ENCODE data around the gene GALNTL6. TPM values are rescaled to one million over a fixed set of nuclear protein-coding genes. Genes with fewer than 3 reads are reported as not detected.

GALNTL6 gene
- total RNA-seq, 2 donors from 2014 or later = 0.92 to 3.8 TPM

DNA sequence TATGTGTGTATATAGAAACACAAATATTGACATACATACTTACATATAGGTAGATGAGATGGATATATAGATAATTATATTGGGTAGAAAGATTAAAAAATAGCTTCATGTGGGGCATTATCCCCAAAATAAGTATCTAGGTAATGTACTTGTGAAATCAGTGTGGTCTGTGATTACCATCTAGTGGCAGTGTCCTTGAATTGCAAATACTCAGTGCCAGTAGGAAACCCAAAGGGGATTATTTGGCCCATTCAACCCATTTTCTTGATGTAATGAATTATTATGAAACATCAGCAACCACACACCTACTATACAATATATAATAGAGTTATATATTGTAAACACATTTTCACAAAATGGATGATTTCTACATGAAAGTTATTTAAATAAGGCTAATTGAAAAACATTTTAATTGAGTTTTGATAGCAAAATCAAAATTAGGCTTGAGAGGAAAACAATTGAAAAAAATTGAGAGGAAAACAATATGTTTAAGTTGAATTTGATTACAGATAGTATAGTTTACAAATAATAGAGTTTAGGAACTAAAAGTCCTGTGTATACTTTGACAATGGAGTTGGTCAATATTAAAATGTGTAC is 389.4 kb downstream of the GALNTL6 start:
- Histone ChIP-seq H3K27me3 (replicated peaks; ENCODE audit: insufficient read depth) (no peaks in the 10 kb centered on the region), H3K9me3 (no peaks in the 10 kb centered on the region), H3K4me1 (ENCODE audit: control insufficient read depth in 1 of 2, low read depth in 2 of 2) (no peaks in the 10 kb centered on the region), H3K27ac (no peak overlapping the region), H3K4me3 (no peak overlapping the region), H3K36me3 (no peaks in the 10 kb centered on the region)
- ATAC-seq (ENCODE audit: insufficient number of reproducible peaks, low FRiP score, low read depth) (no peak), DNase-seq (ENCODE audit: low spot score) (no peak)
- TF ChIP-seq, protein P1, sequence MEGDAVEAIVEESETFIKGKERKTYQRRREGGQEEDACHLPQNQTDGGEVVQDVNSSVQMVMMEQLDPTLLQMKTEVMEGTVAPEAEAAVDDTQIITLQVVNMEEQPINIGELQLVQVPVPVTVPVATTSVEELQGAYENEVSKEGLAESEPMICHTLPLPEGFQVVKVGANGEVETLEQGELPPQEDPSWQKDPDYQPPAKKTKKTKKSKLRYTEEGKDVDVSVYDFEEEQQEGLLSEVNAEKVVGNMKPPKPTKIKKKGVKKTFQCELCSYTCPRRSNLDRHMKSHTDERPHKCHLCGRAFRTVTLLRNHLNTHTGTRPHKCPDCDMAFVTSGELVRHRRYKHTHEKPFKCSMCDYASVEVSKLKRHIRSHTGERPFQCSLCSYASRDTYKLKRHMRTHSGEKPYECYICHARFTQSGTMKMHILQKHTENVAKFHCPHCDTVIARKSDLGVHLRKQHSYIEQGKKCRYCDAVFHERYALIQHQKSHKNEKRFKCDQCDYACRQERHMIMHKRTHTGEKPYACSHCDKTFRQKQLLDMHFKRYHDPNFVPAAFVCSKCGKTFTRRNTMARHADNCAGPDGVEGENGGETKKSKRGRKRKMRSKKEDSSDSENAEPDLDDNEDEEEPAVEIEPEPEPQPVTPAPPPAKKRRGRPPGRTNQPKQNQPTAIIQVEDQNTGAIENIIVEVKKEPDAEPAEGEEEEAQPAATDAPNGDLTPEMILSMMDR (IDR thresholded peaks at IDR 0.05) = peak; percentile 45

DNA sequence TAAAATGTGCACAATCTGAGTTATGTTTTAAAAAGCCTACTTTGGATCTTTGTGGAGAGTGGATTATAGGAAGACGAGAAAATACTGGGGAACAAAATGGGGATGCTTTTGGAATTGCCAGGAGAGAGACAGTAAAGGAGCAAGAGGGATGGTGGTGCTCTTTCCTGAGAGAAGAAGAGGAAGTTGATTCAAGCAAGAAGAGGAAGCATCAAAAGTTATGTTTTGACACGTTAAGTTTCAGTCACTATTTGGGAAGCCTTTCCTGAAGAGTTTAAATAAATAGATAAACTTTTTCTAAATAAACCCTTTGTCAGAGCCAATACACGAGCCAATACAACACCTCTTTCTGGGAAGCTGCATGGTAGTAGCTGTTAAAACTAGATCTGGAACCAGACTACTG is 394.1 kb downstream of the GALNTL6 start:
- Histone ChIP-seq H3K27me3 (replicated peaks; ENCODE audit: insufficient read depth) (no peaks in the 10 kb centered on the region), H3K27ac (no peak overlapping the region), H3K4me1 (ENCODE audit: control insufficient read depth in 1 of 2, low read depth in 2 of 2) (no peaks in the 10 kb centered on the region), H3K36me3 (no peaks in the 10 kb centered on the region), H3K9me3 (no peaks in the 10 kb centered on the region), H3K4me3 (no peak overlapping the region)
- ATAC-seq (ENCODE audit: insufficient number of reproducible peaks, low FRiP score, low read depth) (no peak), DNase-seq (ENCODE audit: low spot score) (no peak)
- TF ChIP-seq, protein P1 (IDR thresholded peaks at IDR 0.05) = no peak

DNA sequence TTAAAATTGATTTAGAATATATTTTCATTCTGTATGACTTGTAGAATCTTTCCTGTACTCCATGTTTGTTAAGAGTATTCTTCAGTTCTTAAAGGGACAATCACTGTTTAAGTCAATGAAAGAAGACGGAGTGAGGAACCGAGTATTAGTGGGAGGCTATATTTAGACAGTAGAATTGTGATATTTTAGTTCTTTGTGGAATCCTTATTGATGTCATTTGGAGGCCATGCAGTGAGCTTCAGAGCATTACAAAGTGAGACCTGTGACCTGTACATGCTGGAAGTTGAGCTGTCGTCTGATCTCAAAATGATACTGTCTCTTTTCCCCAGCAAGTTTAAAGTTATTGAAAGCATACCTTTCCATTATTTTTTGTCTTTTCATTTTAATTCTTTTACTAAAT is 394.7 kb downstream of the GALNTL6 start:
- H3K9me3 ChIP-seq = no peaks in the 10 kb centered on the region
- H3K4me1 ChIP-seq (ENCODE audit: control insufficient read depth in 1 of 2, low read depth in 2 of 2) = no peaks in the 10 kb centered on the region
- no peak overlapping the region for H3K4me3 ChIP-seq
- DNase-seq (ENCODE audit: low spot score) = no peak
- no peaks in the 10 kb centered on the region for H3K27me3 ChIP-seq (replicated peaks; ENCODE audit: insufficient read depth)
- ATAC-seq (ENCODE audit: insufficient number of reproducible peaks, low FRiP score, low read depth) = no peak
- H3K27ac ChIP-seq = no peak overlapping the region
- no peaks in the 10 kb centered on the region for H3K36me3 ChIP-seq
- TF ChIP-seq, protein P1 (IDR thresholded peaks at IDR 0.05) = no peak

DNA sequence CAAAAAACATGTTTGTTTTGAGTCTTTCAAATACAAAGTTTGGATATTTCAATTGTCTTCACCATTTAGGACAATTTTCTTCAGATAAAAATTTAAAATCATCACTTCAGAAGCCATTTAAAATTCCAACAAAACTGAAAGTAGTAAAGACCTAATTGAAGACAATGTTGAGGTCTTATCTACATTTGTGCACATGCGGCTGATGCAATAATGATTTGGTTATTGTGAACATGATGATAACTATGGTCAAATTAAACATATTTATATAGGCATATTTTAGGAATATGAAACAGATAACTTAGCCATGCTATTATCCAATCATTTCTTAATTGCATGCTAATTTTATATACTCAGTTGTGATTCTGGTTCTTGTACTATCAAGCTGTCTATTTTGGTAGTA is 407.5 kb downstream of the GALNTL6 start:
- H3K36me3 ChIP-seq = no peaks in the 10 kb centered on the region
- H3K9me3 ChIP-seq = no peaks in the 10 kb centered on the region
- ATAC-seq (ENCODE audit: insufficient number of reproducible peaks, low FRiP score, low read depth) (no peak), DNase-seq (ENCODE audit: low spot score) (no peak)
- no peaks in the 10 kb centered on the region for H3K4me1 ChIP-seq (ENCODE audit: control insufficient read depth in 1 of 2, low read depth in 2 of 2)
- H3K27ac ChIP-seq = no peak overlapping the region
- TF ChIP-seq, protein P1 (IDR thresholded peaks at IDR 0.05) = no peak
- no peak overlapping the region for H3K4me3 ChIP-seq
- H3K27me3 ChIP-seq (replicated peaks; ENCODE audit: insufficient read depth) = no peaks in the 10 kb centered on the region

DNA sequence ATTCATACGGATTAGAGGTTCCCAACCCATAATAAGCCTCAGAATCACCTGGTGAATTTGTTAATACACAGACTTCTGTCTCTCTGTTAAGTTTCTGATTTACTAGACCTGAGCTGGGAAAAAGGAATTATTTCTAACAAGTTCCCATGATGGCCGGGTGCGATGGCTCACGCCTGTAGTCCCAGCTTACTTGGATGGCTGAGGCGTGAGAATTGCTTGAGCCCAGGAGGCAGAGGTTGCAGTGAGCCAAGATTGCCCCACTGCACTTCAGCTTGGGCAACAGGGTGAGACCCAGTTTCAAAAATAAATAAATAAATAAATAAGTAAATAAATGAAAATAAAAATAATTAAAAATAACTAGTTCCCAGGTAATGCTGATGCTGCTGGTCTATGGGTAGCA is 412.3 kb downstream of the GALNTL6 start:
- DNase-seq (ENCODE audit: low spot score) (no peak), ATAC-seq (ENCODE audit: insufficient number of reproducible peaks, low FRiP score, low read depth) (no peak)
- TF ChIP-seq, protein P1 (IDR thresholded peaks at IDR 0.05) = no peak
- H3K9me3 ChIP-seq = no peaks in the 10 kb centered on the region
- H3K27me3 ChIP-seq (replicated peaks; ENCODE audit: insufficient read depth) = no peaks in the 10 kb centered on the region
- no peak overlapping the region for H3K27ac ChIP-seq
- no peaks in the 10 kb centered on the region for H3K36me3 ChIP-seq
- no peaks in the 10 kb centered on the region for H3K4me1 ChIP-seq (ENCODE audit: control insufficient read depth in 1 of 2, low read depth in 2 of 2)
- no peak overlapping the region for H3K4me3 ChIP-seq

Data from thoracic aorta (tissue), 2 donors.